Measurements from ENCODE around the gene USP17L10. TPM values are rescaled to one million over a fixed set of nuclear protein-coding genes. Genes with fewer than 3 reads are reported as not detected.
"Not testable (repeated sequence)": the region's sequence is repeated elsewhere in the genome, so short reads cannot be mapped to it uniquely, and the experiment has no call there.

USP17L10 gene
- total RNA-seq: not detected

- H3K27ac Mint-ChIP-seq; H3K36me3 Mint-ChIP-seq; H3K4me1 Mint-ChIP-seq; H3K27me3 Mint-ChIP-seq; H3K4me3 Mint-ChIP-seq; H3K9me3 Mint-ChIP-seq (ENCODE audit: low read depth); DNase-seq; CTCF ChIA-PET; ATAC-seq: not testable (repeated sequence)
Measured at GRCh38 chr4:9210357-9210756, at the start of gene USP17L10. TSS of gene USP17L10 (plus strand) at chr4:9210657. CDS start at chr4:9210657, 0 bp downstream.

DNA sequence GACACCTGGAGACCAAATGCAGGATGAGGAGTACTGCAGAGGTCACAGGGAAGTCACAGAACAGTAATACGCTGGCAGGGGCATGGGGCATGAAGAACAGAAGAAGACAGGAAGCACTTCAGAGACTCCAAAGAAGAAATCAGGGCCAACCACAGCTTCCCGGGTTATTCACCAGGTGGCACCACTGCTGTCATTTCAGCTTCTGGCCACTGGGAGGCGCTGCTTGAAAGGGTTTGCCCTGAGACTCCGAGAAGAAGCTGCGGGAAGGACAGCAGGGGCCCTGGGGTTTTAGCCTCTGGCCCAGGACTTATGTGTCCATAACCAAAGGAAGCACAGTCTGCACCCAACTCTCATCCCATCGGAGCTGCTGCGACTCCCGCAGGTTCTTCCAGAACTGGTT, 44.5 kb upstream of the USP17L10 start:
- DNase-seq; H3K36me3 Mint-ChIP-seq; H3K4me3 Mint-ChIP-seq; H3K9me3 Mint-ChIP-seq (ENCODE audit: low read depth); CTCF ChIA-PET; H3K27me3 Mint-ChIP-seq; H3K27ac Mint-ChIP-seq; ATAC-seq; H3K4me1 Mint-ChIP-seq: not testable (repeated sequence)

DNA sequence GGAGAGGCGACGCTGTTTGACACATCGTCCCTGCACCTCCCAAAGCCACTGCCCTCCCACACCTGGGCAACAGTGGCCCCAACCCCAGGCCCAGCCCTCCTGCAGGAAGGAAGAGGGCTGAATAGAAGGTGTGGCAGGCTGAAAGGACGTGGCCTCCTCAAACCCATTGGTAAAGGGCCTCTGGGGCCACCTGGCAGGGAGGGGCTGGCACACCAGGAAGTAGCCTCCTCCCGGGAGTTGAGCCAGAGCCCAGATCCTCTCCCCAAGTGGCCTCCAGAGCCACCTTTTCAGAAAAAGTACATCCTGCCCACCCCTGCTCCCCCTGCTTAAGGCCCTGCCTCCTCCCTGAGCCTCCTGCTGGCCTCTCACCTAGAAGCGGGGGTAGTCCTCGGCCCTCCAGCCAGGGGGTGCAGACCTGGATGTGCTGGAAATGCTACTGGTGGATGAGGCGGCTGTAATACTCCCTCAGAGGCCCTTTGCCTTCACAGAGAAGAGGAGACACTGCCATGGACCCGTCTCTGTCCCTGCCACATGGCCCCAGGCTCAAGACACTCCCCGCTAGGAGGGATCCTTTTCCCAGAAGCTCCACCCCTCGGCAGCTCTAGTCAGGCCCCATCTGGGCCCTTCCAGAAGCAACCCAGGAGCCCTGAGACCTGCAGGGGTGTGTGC, 40.5 kb upstream of the USP17L10 start, which contains the start of gene FAM90A26:
Gene FAM90A26 (plus strand): TSS at position 619 of the 669 bp plus-strand sequence. CDS start 2,764 bp downstream, outside the sequence.
- not testable (repeated sequence) for DNase-seq, H3K27me3 Mint-ChIP-seq, H3K4me3 Mint-ChIP-seq

GRCh38 chr4:9214701-9215100, 4.2 kb downstream of the USP17L10 start:
- H3K9me3 Mint-ChIP-seq (ENCODE audit: low read depth); ATAC-seq; H3K4me1 Mint-ChIP-seq; CTCF ChIA-PET; H3K27me3 Mint-ChIP-seq; H3K27ac Mint-ChIP-seq; H3K36me3 Mint-ChIP-seq; H3K4me3 Mint-ChIP-seq: not testable (repeated sequence)
- DNase-seq: peak; percentile 19

More for the DNA sequence above, 40.5 kb upstream of the USP17L10 start, which contains the start of gene FAM90A26:
- CTCF ChIA-PET; H3K36me3 Mint-ChIP-seq; H3K4me1 Mint-ChIP-seq; H3K27ac Mint-ChIP-seq; ATAC-seq; H3K9me3 Mint-ChIP-seq (ENCODE audit: low read depth): not testable (repeated sequence)

- H3K36me3 Mint-ChIP-seq; H3K27ac Mint-ChIP-seq; H3K27me3 Mint-ChIP-seq; DNase-seq; CTCF ChIA-PET; ATAC-seq; H3K4me1 Mint-ChIP-seq; H3K4me3 Mint-ChIP-seq; H3K9me3 Mint-ChIP-seq (ENCODE audit: low read depth): not testable (repeated sequence)
Measured at GRCh38 chr4:9215105-9215504, 4.6 kb downstream of the USP17L10 start, which contains the start of gene USP17L11. TSS of gene USP17L11 (plus strand) at chr4:9215405. CDS start at chr4:9215405, 0 bp downstream.

DNA sequence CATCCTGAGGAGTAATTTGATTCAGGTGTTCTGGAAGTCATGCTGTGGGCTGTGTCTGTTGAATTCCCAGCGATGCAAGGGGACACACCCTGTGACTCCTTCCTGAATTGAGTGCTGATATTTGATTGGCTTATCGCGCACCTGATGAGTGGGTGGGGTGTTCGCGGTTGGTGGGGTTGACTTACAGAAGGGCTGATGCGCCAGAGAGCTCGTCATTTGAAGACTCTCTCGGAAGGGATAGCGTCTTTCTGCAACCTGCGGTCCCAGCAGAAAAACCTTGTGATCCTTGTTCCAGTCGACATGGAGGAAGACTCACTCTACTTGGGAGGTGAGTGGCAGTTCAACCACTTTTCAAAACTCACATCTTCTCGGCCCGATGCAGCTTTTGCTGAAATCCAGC, 9.4 kb downstream of the USP17L10 start, which contains the start of gene USP17L12:
Gene USP17L12 (plus strand): TSS at position 301 of the 400 bp plus-strand sequence. CDS start 0 bp downstream, at position 301.
- H3K27me3 Mint-ChIP-seq; H3K9me3 Mint-ChIP-seq (ENCODE audit: low read depth); H3K36me3 Mint-ChIP-seq; H3K4me3 Mint-ChIP-seq; CTCF ChIA-PET; H3K4me1 Mint-ChIP-seq; H3K27ac Mint-ChIP-seq; ATAC-seq; DNase-seq: not testable (repeated sequence)

- H3K4me1 Mint-ChIP-seq; H3K27ac Mint-ChIP-seq; ATAC-seq; H3K36me3 Mint-ChIP-seq; DNase-seq; CTCF ChIA-PET; H3K27me3 Mint-ChIP-seq; H3K9me3 Mint-ChIP-seq (ENCODE audit: low read depth); H3K4me3 Mint-ChIP-seq: not testable (repeated sequence)
Measured at GRCh38 chr4:9224596-9224995, 14.1 kb downstream of the USP17L10 start, which contains the start of gene USP17L13. TSS of gene USP17L13 (plus strand) at chr4:9224896. CDS start at chr4:9224896, 0 bp downstream.

DNA sequence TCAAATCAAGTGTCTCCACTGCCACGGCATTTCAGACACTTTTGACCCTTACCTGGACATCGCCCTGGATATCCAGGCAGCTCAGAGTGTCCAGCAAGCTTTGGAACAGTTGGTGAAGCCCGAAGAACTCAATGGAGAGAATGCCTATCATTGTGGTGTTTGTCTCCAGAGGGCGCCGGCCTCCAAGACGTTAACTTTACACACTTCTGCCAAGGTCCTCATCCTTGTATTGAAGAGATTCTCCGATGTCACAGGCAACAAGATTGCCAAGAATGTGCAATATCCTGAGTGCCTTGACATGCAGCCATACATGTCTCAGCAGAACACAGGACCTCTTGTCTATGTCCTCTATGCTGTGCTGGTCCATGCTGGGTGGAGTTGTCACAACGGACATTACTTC, 19.8 kb downstream of the USP17L10 start:
- CTCF ChIA-PET; H3K27me3 Mint-ChIP-seq; H3K9me3 Mint-ChIP-seq (ENCODE audit: low read depth); H3K4me3 Mint-ChIP-seq; ATAC-seq; H3K36me3 Mint-ChIP-seq; H3K27ac Mint-ChIP-seq; H3K4me1 Mint-ChIP-seq: not testable (repeated sequence)
- DNase-seq: peak; percentile 36

DNA sequence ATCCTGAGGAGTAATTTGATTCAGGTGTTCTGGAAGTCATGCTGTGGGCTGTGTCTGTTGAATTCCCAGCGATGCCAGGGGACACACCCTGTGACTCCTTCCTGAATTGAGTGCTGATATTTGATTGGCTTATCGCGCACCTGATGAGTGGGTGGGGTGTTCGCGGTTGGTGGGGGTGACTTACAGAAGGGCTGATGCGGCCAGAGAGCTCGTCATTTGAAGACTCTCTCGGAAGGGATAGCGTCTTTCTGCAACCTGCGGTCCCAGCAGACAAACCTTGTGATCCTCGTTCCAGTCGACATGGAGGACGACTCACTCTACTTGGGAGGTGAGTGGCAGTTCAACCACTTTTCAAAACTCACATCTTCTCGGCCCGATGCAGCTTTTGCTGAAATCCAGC, 23.6 kb downstream of the USP17L10 start, which contains the start of gene USP17L15:
Gene USP17L15 (plus strand): TSS at position 301 of the 400 bp plus-strand sequence. CDS start 0 bp downstream, at position 301.
- H3K4me1 Mint-ChIP-seq; DNase-seq; CTCF ChIA-PET; H3K27me3 Mint-ChIP-seq; ATAC-seq; H3K4me3 Mint-ChIP-seq; H3K9me3 Mint-ChIP-seq (ENCODE audit: low read depth); H3K36me3 Mint-ChIP-seq; H3K27ac Mint-ChIP-seq: not testable (repeated sequence)

DNA sequence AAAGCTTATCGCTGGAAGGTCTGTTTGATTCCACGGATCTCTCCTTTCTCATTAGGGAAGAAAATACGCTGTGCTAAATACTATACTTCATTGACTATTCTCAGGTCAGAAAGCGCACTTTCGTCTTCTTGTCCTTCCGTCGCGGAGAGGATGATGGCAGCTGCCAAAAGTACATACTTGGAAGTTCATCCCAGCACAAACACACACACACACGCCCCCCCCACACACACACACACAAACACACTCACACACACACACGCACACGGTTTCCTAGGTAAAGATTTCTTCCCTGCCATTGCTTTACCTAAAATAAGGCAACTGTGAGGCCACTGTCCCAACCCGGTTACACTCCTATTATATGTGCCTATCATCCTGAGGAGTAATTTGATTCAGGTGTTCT, 28.0 kb downstream of the USP17L10 start:
- H3K9me3 Mint-ChIP-seq (ENCODE audit: low read depth); H3K36me3 Mint-ChIP-seq; ATAC-seq; CTCF ChIA-PET; H3K4me1 Mint-ChIP-seq; DNase-seq; H3K4me3 Mint-ChIP-seq; H3K27me3 Mint-ChIP-seq; H3K27ac Mint-ChIP-seq: not testable (repeated sequence)

DNA sequence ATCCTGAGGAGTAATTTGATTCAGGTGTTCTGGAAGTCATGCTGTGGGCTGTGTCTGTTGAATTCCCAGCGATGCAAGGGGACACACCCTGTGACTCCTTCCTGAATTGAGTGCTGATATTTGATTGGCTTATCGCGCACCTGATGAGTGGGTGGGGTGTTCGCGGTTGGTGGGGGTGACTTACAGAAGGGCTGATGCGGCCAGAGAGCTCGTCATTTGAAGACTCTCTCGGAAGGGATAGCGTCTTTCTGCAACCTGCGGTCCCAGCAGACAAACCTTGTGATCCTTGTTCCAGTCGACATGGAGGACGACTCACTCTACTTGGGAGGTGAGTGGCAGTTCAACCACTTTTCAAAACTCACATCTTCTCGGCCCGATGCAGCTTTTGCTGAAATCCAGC, 33.1 kb downstream of the USP17L10 start, which contains the start of gene USP17L17:
Gene USP17L17 (plus strand): TSS at position 301 of the 400 bp plus-strand sequence. CDS start 0 bp downstream, at position 301.
- H3K27me3 Mint-ChIP-seq; DNase-seq; H3K4me3 Mint-ChIP-seq; H3K4me1 Mint-ChIP-seq; ATAC-seq; CTCF ChIA-PET; H3K27ac Mint-ChIP-seq; H3K36me3 Mint-ChIP-seq; H3K9me3 Mint-ChIP-seq (ENCODE audit: low read depth): not testable (repeated sequence)

GRCh38 chr4:9247953-9248680, 37.7 kb downstream of the USP17L10 start, which contains the start of gene USP17L18:
TSS of gene USP17L18 (plus strand) at chr4:9248630. CDS start at chr4:9248630, 0 bp downstream.
- H3K36me3 Mint-ChIP-seq; ATAC-seq; H3K27ac Mint-ChIP-seq; CTCF ChIA-PET; H3K4me3 Mint-ChIP-seq; H3K27me3 Mint-ChIP-seq; H3K4me1 Mint-ChIP-seq; H3K9me3 Mint-ChIP-seq (ENCODE audit: low read depth): not testable (repeated sequence)
- peak; percentile 40 for DNase-seq

- CTCF ChIA-PET, H3K4me3 Mint-ChIP-seq, H3K27ac Mint-ChIP-seq: not testable (repeated sequence)
Measured at GRCh38 chr4:9253078-9253477, 42.6 kb downstream of the USP17L10 start, which contains the start of gene USP17L19. TSS of gene USP17L19 (plus strand) at chr4:9253378. CDS start at chr4:9253378, 0 bp downstream.

More at GRCh38 chr4:9253078-9253477, 42.6 kb downstream of the USP17L10 start, which contains the start of gene USP17L19:
- not testable (repeated sequence) for ATAC-seq; H3K4me1 Mint-ChIP-seq; H3K9me3 Mint-ChIP-seq (ENCODE audit: low read depth); H3K27me3 Mint-ChIP-seq; H3K36me3 Mint-ChIP-seq; DNase-seq

Measured in activated CD8-positive, alpha-beta memory T cell treated with anti-CD3 and anti-CD28 coated beads, Interleukin-2, amount 10 ng/mL, durations not matched to agents 7 days and 5 days (primary cell).